CD4-positive, alpha-beta T cell (primary cell): ENCODE results near the gene TEX19. TPM values are rescaled to one million over a fixed set of nuclear protein-coding genes. Genes with fewer than 3 reads are reported as not detected.

Experiments used
- ATAC-seq: fragments of 200-7000 bp; cut with Tn5 transposase; one replicate; pipeline ENCODE4 v1.10.0; 2022; ENCODE audit warnings: mild to moderate bottlenecking; ENCODE audit not compliant: poor library complexity
- CTCF ChIA-PET: fragments of 350-600 bp; sonication (Branson Sonifier 250); formaldehyde crosslinking; loops from one replicate; lab custom pipeline; 2021; ENCODE audit warnings: antibody characterized with exemption, inconsistent platforms; lab: Charles Lee
- POLR2A ChIA-PET: fragments of 350-600 bp; sonication (Branson Sonifier 250); formaldehyde crosslinking; loops from one replicate; lab custom pipeline; 2021; ENCODE audit warnings: antibody characterized with exemption, inconsistent platforms; lab: Charles Lee
- DNase-seq, 14 experiments: peaks; one replicate each; pipeline ENCODE4 v3.0.0-alpha.2; 2013 to 2020; ENCODE audit warnings: mixed read lengths in 2 of 14
- H3K27ac ChIP-seq, 2 donors: one replicate each; pipeline versions ENCODE4 v1.5.1 to v1.7.0; 2013; ENCODE audit warnings: low read length in 2 of 2, low read depth in 1 of 2, mild to moderate bottlenecking in 1 of 2
- H3K27me3 ChIP-seq, 2 experiments: 1 replicate in 1 of 2; 2 replicates in 1 of 2; pipeline versions ENCODE4 v1.6.1 to v1.7.0; 2013; ENCODE audit warnings: low read length in 2 of 2, control low read depth in 1 of 2, mild to moderate bottlenecking in 1 of 2, moderate library complexity in 1 of 2; ENCODE audit not compliant: insufficient read depth in 2 of 2, control insufficient read depth in 1 of 2
- H3K36me3 ChIP-seq: one replicate; pipeline ENCODE4 v1.6.1; 2013; ENCODE audit warnings: low read length, control low read depth; ENCODE audit not compliant: insufficient read depth
- H3K4me1 ChIP-seq: one replicate; pipeline ENCODE4 v1.6.1; 2013; ENCODE audit warnings: low read length, control low read depth; ENCODE audit not compliant: insufficient read depth
- H3K4me3 ChIP-seq: one replicate; pipeline ENCODE4 v1.5.1; 2013; ENCODE audit warnings: mild to moderate bottlenecking, low read length, moderate library complexity
- H3K9me3 ChIP-seq, 2 experiments: 1 replicate in 1 of 2; 2 replicates in 1 of 2; pipeline versions ENCODE4 v1.6.1 to v1.7.0; 2013; ENCODE audit warnings: low read length in 2 of 2, mild to moderate bottlenecking in 2 of 2, control low read depth in 1 of 2, moderate library complexity in 1 of 2; ENCODE audit not compliant: control insufficient read depth in 1 of 2, insufficient read depth in 1 of 2
- H3K27ac Mint-ChIP-seq: one replicate; pipeline ENCODE4 v1.8.0; 2020; ENCODE audit warnings: mixed read lengths
- H3K27me3 Mint-ChIP-seq: one replicate; pipeline ENCODE4 v1.8.0; 2021; ENCODE audit warnings: mixed read lengths
- H3K36me3 Mint-ChIP-seq: one replicate; pipeline ENCODE4 v1.8.0; 2021; ENCODE audit warnings: low read depth, mixed read lengths
- H3K4me1 Mint-ChIP-seq: one replicate; pipeline ENCODE4 v1.8.0; 2021; ENCODE audit warnings: low read depth, mixed read lengths
- H3K4me3 Mint-ChIP-seq: one replicate; pipeline ENCODE4 v1.8.0; 2020; ENCODE audit warnings: mild to moderate bottlenecking, mixed read lengths
- H3K9me3 Mint-ChIP-seq: one replicate; pipeline ENCODE4 v1.8.0; 2020; ENCODE audit warnings: mixed read lengths
- CTCF ChIP-seq: fragments of 200-600 bp; IDR thresholded peaks from one replicate; pipeline ENCODE4 v1.8.0; 2022; ENCODE audit warnings: antibody characterized with exemption, mild to moderate bottlenecking
- intact Hi-C, 2 experiments: fragments of 100-400 bp; cut with DNase I in 1 of 2; cut with micrococcal nuclease in 1 of 2; formaldehyde crosslinking; loops; one replicate each; pipeline versions ENCODE4 v1.15.1 to v1.9.0; 2023 to 2025; cut with DNase I, micrococcal nuclease
- total RNA-seq, 174 experiments: library from RNA in 2 of 174; stranded (reverse) in 2 of 174; gene quantifications; one replicate each; pipeline ENCODE4 v1.2.3 and lab custom pipeline; 2021 to 2026

TEX19 gene
- total RNA-seq, 2 experiments from 2014 or later: not detected

DNA sequence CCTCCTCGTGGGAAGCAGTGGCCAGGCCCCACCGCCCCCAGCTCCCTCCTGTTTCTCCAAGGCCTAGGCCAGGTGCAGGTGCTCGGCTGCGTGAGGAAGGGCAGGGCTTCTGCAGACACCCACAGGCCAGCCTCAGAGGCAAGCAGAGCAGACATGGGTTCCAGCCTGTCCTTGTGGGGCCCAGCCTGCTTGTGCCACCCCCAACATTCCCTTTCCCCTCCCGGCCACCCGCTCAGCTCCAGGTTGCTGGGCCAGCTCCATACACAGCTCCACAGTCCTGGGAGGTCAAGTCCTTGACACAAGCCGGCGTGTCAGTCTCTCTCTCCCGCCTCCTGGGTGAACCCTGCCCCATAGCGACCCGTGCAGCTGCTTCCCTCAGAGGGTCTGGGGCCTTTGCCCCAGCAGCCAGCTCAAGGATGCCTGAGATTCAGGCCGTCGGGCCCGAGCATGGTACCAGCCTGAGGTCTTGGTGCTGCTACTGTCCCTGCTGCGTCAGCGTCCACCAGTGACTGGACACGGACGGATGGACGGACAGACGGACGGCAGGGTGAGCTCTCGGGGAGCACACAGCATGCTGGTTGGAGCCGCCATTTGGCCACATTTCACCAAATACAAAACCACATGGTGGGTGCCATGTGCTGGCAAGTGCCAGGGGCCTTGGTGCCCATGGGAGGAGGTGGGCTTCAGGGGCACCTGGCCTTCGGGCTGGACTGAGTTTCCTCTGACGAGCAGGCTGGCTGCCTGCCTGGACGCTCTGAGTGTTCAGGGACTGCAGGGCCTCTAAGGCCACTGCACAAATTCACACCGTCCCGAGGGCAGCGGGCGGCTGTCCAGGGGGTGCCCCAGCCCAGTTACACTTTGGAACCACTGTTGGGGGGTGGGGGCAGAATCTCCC lies 33.5 kb upstream of the TEX19 start:
- Mint-ChIP-seq H3K4me1 (peaks cover 22% of the 10 kb centered on the region), H3K9me3 (no peaks in the 10 kb centered on the region), H3K27ac (no peak overlapping the region), H3K4me3 (no peak overlapping the region), H3K36me3 (no peaks in the 10 kb centered on the region), H3K27me3 (no peaks in the 10 kb centered on the region)
- ATAC-seq (no peak), DNase-seq (no peak)
- H3K36me3 ChIP-seq: no peaks in the 10 kb centered on the region
- ChIA-PET CTCF (no interaction called here), POLR2A (interaction anchor here (0.6 to 1.0 kb wide), 2 partner anchors 20 to 21 kb away, joined by 3 to 4 read pairs; no protein-coding TSS in a partner anchor)
- H3K27ac ChIP-seq: no peak overlapping the region
- intact Hi-C loops: no loop called here
- H3K27me3 ChIP-seq: no peaks in the 10 kb centered on the region
- no peak for TF ChIP-seq CTCF
- H3K4me3 ChIP-seq: no peak overlapping the region
- no peaks in the 10 kb centered on the region for H3K9me3 ChIP-seq
- H3K4me1 ChIP-seq: peaks cover 29% of the 10 kb centered on the region

GRCh38 chr17:82327289-82327688 lies 31.8 kb upstream of the TEX19 start:
- no peak overlapping the region for H3K4me3 ChIP-seq
- peaks cover 0 to 2% of the 10 kb centered on the region in 2 experiments for H3K27me3 ChIP-seq
- no peak overlapping the region for H3K27ac Mint-ChIP-seq
- H3K9me3 ChIP-seq: peaks cover 0 to 4% of the 10 kb centered on the region in 2 experiments
- no peaks in the 10 kb centered on the region for H3K9me3 Mint-ChIP-seq
- no peaks in the 10 kb centered on the region for H3K36me3 ChIP-seq
- DNase-seq: no peak
- H3K27me3 Mint-ChIP-seq: no peaks in the 10 kb centered on the region
- ATAC-seq: no peak
- TF ChIP-seq CTCF: no peak
- H3K4me1 Mint-ChIP-seq: peaks cover 9% of the 10 kb centered on the region
- ChIA-PET CTCF (no interaction called here), POLR2A (no interaction called here)
- no peaks in the 10 kb centered on the region for H3K36me3 Mint-ChIP-seq
- intact Hi-C loops: no loop called here
- no peak overlapping the region for H3K27ac ChIP-seq
- peaks cover 19% of the 10 kb centered on the region for H3K4me1 ChIP-seq
- no peak overlapping the region for H3K4me3 Mint-ChIP-seq

GRCh38 chr17:82327757-82328140 lies 31.3 kb upstream of the TEX19 start:
- peaks cover 0 to 2% of the 10 kb centered on the region in 2 experiments for H3K27me3 ChIP-seq

More at GRCh38 chr17:82327757-82328140, 31.3 kb upstream of the TEX19 start:
- Mint-ChIP-seq H3K4me3 (no peak overlapping the region), H3K9me3 (no peaks in the 10 kb centered on the region), H3K27me3 (no peaks in the 10 kb centered on the region), H3K27ac (no peak overlapping the region), H3K36me3 (no peaks in the 10 kb centered on the region), H3K4me1 (peaks cover 11% of the 10 kb centered on the region)
- DNase-seq (no peak), ATAC-seq (no peak)
- Histone ChIP-seq H3K4me1 (peaks cover 22% of the 10 kb centered on the region), H3K4me3 (no peak overlapping the region), H3K36me3 (no peaks in the 10 kb centered on the region), H3K27ac (no peak overlapping the region), H3K9me3 (peaks cover 0 to 5% of the 10 kb centered on the region in 2 experiments)
- intact Hi-C loops: no loop called here
- POLR2A ChIA-PET: no interaction called here
- CTCF ChIA-PET: no interaction called here
- no peak for TF ChIP-seq CTCF
